ENCODE data around the gene BYSL.

DNA sequence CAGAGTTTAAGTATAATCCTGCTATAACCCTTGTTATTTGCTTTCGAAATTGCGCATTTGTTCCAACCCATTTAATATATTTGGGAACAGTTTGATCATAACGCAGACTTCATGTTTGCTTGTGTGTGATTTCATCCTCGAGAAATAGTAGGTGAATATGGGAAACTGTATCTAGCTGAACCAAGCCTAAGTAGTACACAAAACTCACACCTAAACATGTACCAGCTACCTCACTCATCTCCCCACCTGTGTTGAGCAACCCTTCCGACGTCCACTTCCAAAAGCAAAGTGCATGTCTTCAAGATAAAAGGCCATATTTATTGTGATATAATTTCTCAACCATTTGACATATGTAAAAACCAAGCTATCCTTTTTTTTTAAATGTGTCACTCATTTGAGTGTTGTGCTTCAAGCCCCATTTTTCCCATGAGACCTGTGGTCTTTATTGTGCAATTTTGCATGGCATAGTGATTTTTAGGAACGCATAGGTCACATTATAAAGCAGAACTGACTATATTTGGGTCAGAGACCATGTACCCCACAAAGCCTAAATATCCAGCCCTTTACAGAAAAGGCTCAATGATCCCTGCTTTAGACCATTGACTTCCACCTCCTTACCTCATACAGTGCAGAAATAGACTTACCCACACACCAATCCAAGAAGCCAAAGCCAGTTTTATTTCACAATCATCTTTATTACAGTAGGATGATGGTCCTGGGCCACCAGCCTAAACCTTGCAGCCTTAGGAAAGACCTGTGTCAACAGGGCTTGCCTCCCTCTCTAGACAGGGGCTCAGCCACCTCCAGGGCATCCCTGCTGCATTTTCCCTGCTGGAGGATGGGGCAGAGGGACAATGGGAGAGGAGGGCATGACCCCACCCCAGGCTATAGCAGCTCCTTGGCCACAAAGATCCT lies 13.2 kb downstream of the BYSL start:
- TF ChIP-seq, protein P1, sequence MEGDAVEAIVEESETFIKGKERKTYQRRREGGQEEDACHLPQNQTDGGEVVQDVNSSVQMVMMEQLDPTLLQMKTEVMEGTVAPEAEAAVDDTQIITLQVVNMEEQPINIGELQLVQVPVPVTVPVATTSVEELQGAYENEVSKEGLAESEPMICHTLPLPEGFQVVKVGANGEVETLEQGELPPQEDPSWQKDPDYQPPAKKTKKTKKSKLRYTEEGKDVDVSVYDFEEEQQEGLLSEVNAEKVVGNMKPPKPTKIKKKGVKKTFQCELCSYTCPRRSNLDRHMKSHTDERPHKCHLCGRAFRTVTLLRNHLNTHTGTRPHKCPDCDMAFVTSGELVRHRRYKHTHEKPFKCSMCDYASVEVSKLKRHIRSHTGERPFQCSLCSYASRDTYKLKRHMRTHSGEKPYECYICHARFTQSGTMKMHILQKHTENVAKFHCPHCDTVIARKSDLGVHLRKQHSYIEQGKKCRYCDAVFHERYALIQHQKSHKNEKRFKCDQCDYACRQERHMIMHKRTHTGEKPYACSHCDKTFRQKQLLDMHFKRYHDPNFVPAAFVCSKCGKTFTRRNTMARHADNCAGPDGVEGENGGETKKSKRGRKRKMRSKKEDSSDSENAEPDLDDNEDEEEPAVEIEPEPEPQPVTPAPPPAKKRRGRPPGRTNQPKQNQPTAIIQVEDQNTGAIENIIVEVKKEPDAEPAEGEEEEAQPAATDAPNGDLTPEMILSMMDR (IDR thresholded peaks at IDR 0.05): no peak
- no peak for TF ChIP-seq MYC (IDR thresholded peaks at IDR 0.05; ENCODE audit: borderline replicate concordance, low read length)
- TF ChIP-seq, protein P2, sequence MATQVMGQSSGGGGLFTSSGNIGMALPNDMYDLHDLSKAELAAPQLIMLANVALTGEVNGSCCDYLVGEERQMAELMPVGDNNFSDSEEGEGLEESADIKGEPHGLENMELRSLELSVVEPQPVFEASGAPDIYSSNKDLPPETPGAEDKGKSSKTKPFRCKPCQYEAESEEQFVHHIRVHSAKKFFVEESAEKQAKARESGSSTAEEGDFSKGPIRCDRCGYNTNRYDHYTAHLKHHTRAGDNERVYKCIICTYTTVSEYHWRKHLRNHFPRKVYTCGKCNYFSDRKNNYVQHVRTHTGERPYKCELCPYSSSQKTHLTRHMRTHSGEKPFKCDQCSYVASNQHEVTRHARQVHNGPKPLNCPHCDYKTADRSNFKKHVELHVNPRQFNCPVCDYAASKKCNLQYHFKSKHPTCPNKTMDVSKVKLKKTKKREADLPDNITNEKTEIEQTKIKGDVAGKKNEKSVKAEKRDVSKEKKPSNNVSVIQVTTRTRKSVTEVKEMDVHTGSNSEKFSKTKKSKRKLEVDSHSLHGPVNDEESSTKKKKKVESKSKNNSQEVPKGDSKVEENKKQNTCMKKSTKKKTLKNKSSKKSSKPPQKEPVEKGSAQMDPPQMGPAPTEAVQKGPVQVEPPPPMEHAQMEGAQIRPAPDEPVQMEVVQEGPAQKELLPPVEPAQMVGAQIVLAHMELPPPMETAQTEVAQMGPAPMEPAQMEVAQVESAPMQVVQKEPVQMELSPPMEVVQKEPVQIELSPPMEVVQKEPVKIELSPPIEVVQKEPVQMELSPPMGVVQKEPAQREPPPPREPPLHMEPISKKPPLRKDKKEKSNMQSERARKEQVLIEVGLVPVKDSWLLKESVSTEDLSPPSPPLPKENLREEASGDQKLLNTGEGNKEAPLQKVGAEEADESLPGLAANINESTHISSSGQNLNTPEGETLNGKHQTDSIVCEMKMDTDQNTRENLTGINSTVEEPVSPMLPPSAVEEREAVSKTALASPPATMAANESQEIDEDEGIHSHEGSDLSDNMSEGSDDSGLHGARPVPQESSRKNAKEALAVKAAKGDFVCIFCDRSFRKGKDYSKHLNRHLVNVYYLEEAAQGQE (IDR thresholded peaks at IDR 0.05): no peak
